GM23248 (cell line): Measurements from ENCODE around the gene LCE6A. TPM values are rescaled to one million over a fixed set of nuclear protein-coding genes. Genes with fewer than 3 reads are reported as not detected.
A peak's percentile ranks its signal among the peaks of the same experiment; 100 is the strongest.

Experiments
- DNase-seq: peaks from one replicate; pipeline ENCODE4 v3.0.0-alpha.2; 2015
- H2AFZ ChIP-seq: fragments of 200-600 bp; sonication (generic); 2 replicates; pipeline ENCODE4 v1.6.1; 2016; ENCODE audit warnings: antibody characterized with exemption
- H3F3A ChIP-seq: fragments of 200-600 bp; sonication (generic); 2 replicates; pipeline ENCODE4 v1.6.1; 2016; ENCODE audit warnings: mild to moderate bottlenecking, antibody characterized with exemption, mixed run types; ENCODE audit not compliant: insufficient read depth
- H3K27ac ChIP-seq: fragments of 200-600 bp; sonication (generic); 2 replicates; pipeline ENCODE4 v1.5.1; 2016; ENCODE audit warnings: mild to moderate bottlenecking
- H3K27me3 ChIP-seq: fragments of 200-600 bp; sonication (generic); replicated peaks from 2 replicates; pipeline ENCODE4 v1.6.1; 2016; ENCODE audit warnings: mild to moderate bottlenecking; ENCODE audit not compliant: insufficient read depth
- H3K36me3 ChIP-seq: fragments of 200-600 bp; sonication (generic); 2 replicates; pipeline ENCODE4 v1.6.1; 2016; ENCODE audit warnings: low read depth, mild to moderate bottlenecking
- H3K4me1 ChIP-seq: fragments of 200-600 bp; sonication (generic); 2 replicates; pipeline ENCODE4 v1.6.1; 2016; ENCODE audit warnings: mild to moderate bottlenecking; ENCODE audit not compliant: insufficient read depth
- H3K4me2 ChIP-seq: fragments of 200-600 bp; sonication (generic); one replicate; pipeline ENCODE4 v1.6.1; 2016; ENCODE audit warnings: mild to moderate bottlenecking; ENCODE audit not compliant: unreplicated experiment
- H3K4me3 ChIP-seq: fragments of 200-600 bp; sonication (generic); 2 replicates; pipeline ENCODE4 v1.5.1; 2016; ENCODE audit warnings: mild to moderate bottlenecking
- H3K79me2 ChIP-seq: fragments of 200-600 bp; sonication (generic); 2 replicates; pipeline ENCODE4 v1.6.1; 2016; ENCODE audit warnings: mild to moderate bottlenecking; ENCODE audit not compliant: insufficient read depth
- H3K9ac ChIP-seq: fragments of 200-600 bp; sonication (generic); 2 replicates; pipeline ENCODE4 v1.6.1; 2016; ENCODE audit warnings: mild to moderate bottlenecking
- H3K9me2 ChIP-seq: fragments of 200-600 bp; sonication (generic); 2 replicates; pipeline ENCODE4 v1.6.1; 2016; ENCODE audit warnings: mixed run types, mild to moderate bottlenecking, moderate library complexity; ENCODE audit not compliant: insufficient read depth
- H3K9me3 ChIP-seq: fragments of 200-600 bp; sonication (generic); one replicate; pipeline ENCODE4 v1.6.1; 2017; ENCODE audit warnings: low read depth
- H4K20me1 ChIP-seq: fragments of 200-600 bp; sonication (generic); 2 replicates; pipeline ENCODE4 v1.6.0; 2016; ENCODE audit not compliant: insufficient read depth
- EZH2 ChIP-seq: fragments of 200-600 bp; sonication (generic); IDR thresholded peaks from 2 replicates; pipeline ENCODE4 v1.6.1; 2018; ENCODE audit warnings: antibody characterized with exemption, mild to moderate bottlenecking; ENCODE audit not compliant: insufficient read depth, poor library complexity, severe bottlenecking
- EZH2phosphoT487 ChIP-seq: fragments of 200-600 bp; sonication (generic); IDR thresholded peaks from 2 replicates; pipeline ENCODE4 v1.6.1; 2018; ENCODE audit warnings: antibody characterized with exemption, moderate library complexity, mild to moderate bottlenecking, low read depth; ENCODE audit not compliant: insufficient read depth
- WGBS, 2 experiments: methylation state at CpG; one replicate each; pipeline ENCODE4 v1.1.6; 2015 to 2017; ENCODE audit warnings: low lambda C conversion rate in 2 of 2, low coverage in 1 of 2; ENCODE audit errors: missing lambda C conversion rate in 2 of 2; 5-methylcytosine and 5-hydroxymethylcytosine counted together
- in situ Hi-C: fragments of 300-500 bp; cut with MboI; formaldehyde crosslinking; loops from 2 replicates; pipeline ENCODE4 v1.15.0; 2020
- polyA plus RNA-seq: library from polyadenylated mRNA; unstranded; fragments of >200 nt; fragmentation: Nextera tagmentation; extraction: Ambion mirVana; gene quantifications from 2 replicates; pipeline ENCODE4 v1.2.1, GENCODE V29; 2016
- total RNA-seq: library from RNA; depleted of rRNA; stranded (reverse); fragments of >200 nt; shearing (Covaris generic); gene quantifications from 2 replicates; pipeline ENCODE4 v1.2.3, GENCODE V29; 2014

Gene LCE6A
- total and polyA plus RNA-seq, 2 experiments from 2014 or later = not detected

GRCh38 chr1:152806576-152806975 lies 36.1 kb upstream of the LCE6A start, which contains the start of gene LCE1C:
Gene LCE1C, minus strand, starts transcription at chr1:152806651. Its CDS starts 1,173 bp downstream, at chr1:152805478.
- DNase-seq = no peak
- Histone ChIP-seq H3K36me3 (no peaks in the 10 kb centered on the region), H2AFZ (no peak within 1 kb of the TSS), H3K27me3 (no peaks in the 10 kb centered on the region), H3F3A (no peaks in the 10 kb centered on the region), H3K79me2 (no peaks in the 10 kb centered on the region), H3K4me2 (no peak within 1 kb of the TSS), H3K27ac (no peak within 1 kb of the TSS), H3K4me3 (no peak within 1 kb of the TSS), H3K4me1 (no peaks in the 10 kb centered on the region), H3K9me3 (no peaks in the 10 kb centered on the region), H3K9me2 (no peaks in the 10 kb centered on the region), H4K20me1 (no peaks in the 10 kb centered on the region), H3K9ac (no peak within 1 kb of the TSS)
- 10 to 20% methylated on average over 3 of the region's 3 CpGs for WGBS, 2 experiments
- TF ChIP-seq EZH2 (no peak), EZH2phosphoT487 (no peak)
- in situ Hi-C loops = no loop called here

GRCh38 chr1:152811050-152811449 lies 31.6 kb upstream of the LCE6A start:
- Histone ChIP-seq H3K9ac (no peak overlapping the region), H3K4me3 (no peak overlapping the region), H3K9me3 (no peaks in the 10 kb centered on the region), H3F3A (no peaks in the 10 kb centered on the region), H3K4me2 (no peak overlapping the region), H3K36me3 (no peaks in the 10 kb centered on the region), H3K27ac (no peak overlapping the region), H4K20me1 (no peaks in the 10 kb centered on the region), H3K27me3 (0 out of 2 replicates have a peak, but pooled peaks cover 3% of the 10 kb centered on the region), H3K79me2 (no peaks in the 10 kb centered on the region), H2AFZ (no peak overlapping the region), H3K9me2 (no peaks in the 10 kb centered on the region), H3K4me1 (no peaks in the 10 kb centered on the region)
- no peak for DNase-seq
- WGBS, 2 experiments = 15 to 20% methylated on average over 2 of the region's 2 CpGs
- TF ChIP-seq EZH2 = no peak
- in situ Hi-C loops = no loop called here

- Histone ChIP-seq H3K27ac (no peak within 1 kb of the TSS), H3K79me2 (no peaks in the 10 kb centered on the region), H3K4me1 (no peaks in the 10 kb centered on the region), H2AFZ (no peak within 1 kb of the TSS), H3K9me2 (no peaks in the 10 kb centered on the region), H3K27me3 (0 out of 2 replicates have a peak, but pooled peaks cover 3% of the 10 kb centered on the region), H3K4me2 (no peak within 1 kb of the TSS), H3K9ac (no peak within 1 kb of the TSS), H3K36me3 (no peaks in the 10 kb centered on the region), H3K9me3 (no peaks in the 10 kb centered on the region), H4K20me1 (no peaks in the 10 kb centered on the region), H3F3A (no peaks in the 10 kb centered on the region), H3K4me3 (no peak within 1 kb of the TSS)
- 38 to 41% methylated on average over 2 of the region's 2 CpGs for WGBS, 2 experiments
- in situ Hi-C loops = no loop called here
- TF ChIP-seq EZH2phosphoT487 = no peak
- no peak for TF ChIP-seq EZH2
- DNase-seq = no peak
These were observed 31.0 kb upstream of the LCE6A start, which contains the start of gene LCE1B for GRCh38 chr1:152811671-152812070. Gene LCE1B, plus strand, starts transcription at chr1:152811971. Its CDS starts 476 bp downstream, at chr1:152812447.

- 0 out of 2 replicates have a peak, but pooled peaks cover 2% of the 10 kb centered on the region for H3K27me3 ChIP-seq
- in situ Hi-C loops = no loop called here
- no peaks in the 10 kb centered on the region for H3F3A ChIP-seq
- peak; percentile 42 for DNase-seq
- no peak overlapping the region for H3K4me3 ChIP-seq
- H3K9ac ChIP-seq = no peak overlapping the region
- no peak overlapping the region for H3K27ac ChIP-seq
- TF ChIP-seq EZH2 (no peak), EZH2phosphoT487 (no peak)
- no peaks in the 10 kb centered on the region for H4K20me1 ChIP-seq
- H2AFZ ChIP-seq = no peak overlapping the region
- H3K36me3 ChIP-seq = no peaks in the 10 kb centered on the region
- no peak overlapping the region for H3K4me2 ChIP-seq
- H3K79me2 ChIP-seq = no peaks in the 10 kb centered on the region
- no peaks in the 10 kb centered on the region for H3K4me1 ChIP-seq
- H3K9me3 ChIP-seq = no peaks in the 10 kb centered on the region
- WGBS, 2 experiments = 42 to 46% methylated on average over 6 of the region's 6 CpGs
- no peaks in the 10 kb centered on the region for H3K9me2 ChIP-seq
These were observed 25.3 kb upstream of the LCE6A start for GRCh38 chr1:152817309-152817708.

- no peak overlapping the region for H3K4me3 ChIP-seq
- H4K20me1 ChIP-seq = no peaks in the 10 kb centered on the region
- in situ Hi-C loops = no loop called here
- no peaks in the 10 kb centered on the region for H3F3A ChIP-seq
- H3K9me3 ChIP-seq = no peaks in the 10 kb centered on the region
- no peak for DNase-seq
- H2AFZ ChIP-seq = no peak overlapping the region
- no peaks in the 10 kb centered on the region for H3K79me2 ChIP-seq
- no peak overlapping the region for H3K27ac ChIP-seq
- WGBS, 2 experiments = 11 to 12% methylated on average over 5 of the region's 5 CpGs
- H3K9me2 ChIP-seq = no peaks in the 10 kb centered on the region
- no peak overlapping the region for H3K4me2 ChIP-seq
- TF ChIP-seq EZH2 (no peak), EZH2phosphoT487 (no peak)
- H3K36me3 ChIP-seq = no peaks in the 10 kb centered on the region
- no peak overlapping the region for H3K9ac ChIP-seq
- peaks cover 7% of the 10 kb centered on the region; the same call in 1 of the 2 replicates for H3K27me3 ChIP-seq
- no peaks in the 10 kb centered on the region for H3K4me1 ChIP-seq
These were observed 19.4 kb upstream of the LCE6A start for GRCh38 chr1:152823294-152823693.
